Transverse colon (tissue), 3 donors: ENCODE measurements around the gene PRCP.

Experiments used
- CTCF ChIP-seq, 5 experiments: fragments of 200-600 bp in 3 of 5; fragments of 450-650 bp in 2 of 5; sonication (generic) in 3 of 5; IDR thresholded peaks; 1 replicate in 2 of 5; 2 replicates in 3 of 5; pipeline ENCODE4 v1.5.1; 2016 to 2017; ENCODE audit warnings: antibody characterized with exemption in 5 of 5, inconsistent platforms in 3 of 5, mild to moderate bottlenecking in 2 of 5, moderate library complexity in 1 of 5
- EP300 ChIP-seq: sonication (generic); formaldehyde crosslinking; IDR thresholded peaks from one replicate; pipeline ENCODE4 v1.6.1; 2017; ENCODE audit warnings: antibody characterized with exemption, low read depth

GRCh38 chr11:82908311-82908710, 8.1 kb upstream of the PRCP start:
- no peak for TF ChIP-seq CTCF (IDR thresholded peaks at IDR 0.05)
- no peak for TF ChIP-seq EP300
